ENCODE measurements around the gene CHMP6. TPM values are rescaled to one million over a fixed set of nuclear protein-coding genes. Genes with fewer than 3 reads are reported as not detected.

CHMP6 gene
- total and polyA plus RNA-seq, 9 of the 15 experiments (the other 6 are each of a cell fraction or from before 2014, with no cell fraction given) = 0.25 to 30.4 (median 13.4) TPM

DNA sequence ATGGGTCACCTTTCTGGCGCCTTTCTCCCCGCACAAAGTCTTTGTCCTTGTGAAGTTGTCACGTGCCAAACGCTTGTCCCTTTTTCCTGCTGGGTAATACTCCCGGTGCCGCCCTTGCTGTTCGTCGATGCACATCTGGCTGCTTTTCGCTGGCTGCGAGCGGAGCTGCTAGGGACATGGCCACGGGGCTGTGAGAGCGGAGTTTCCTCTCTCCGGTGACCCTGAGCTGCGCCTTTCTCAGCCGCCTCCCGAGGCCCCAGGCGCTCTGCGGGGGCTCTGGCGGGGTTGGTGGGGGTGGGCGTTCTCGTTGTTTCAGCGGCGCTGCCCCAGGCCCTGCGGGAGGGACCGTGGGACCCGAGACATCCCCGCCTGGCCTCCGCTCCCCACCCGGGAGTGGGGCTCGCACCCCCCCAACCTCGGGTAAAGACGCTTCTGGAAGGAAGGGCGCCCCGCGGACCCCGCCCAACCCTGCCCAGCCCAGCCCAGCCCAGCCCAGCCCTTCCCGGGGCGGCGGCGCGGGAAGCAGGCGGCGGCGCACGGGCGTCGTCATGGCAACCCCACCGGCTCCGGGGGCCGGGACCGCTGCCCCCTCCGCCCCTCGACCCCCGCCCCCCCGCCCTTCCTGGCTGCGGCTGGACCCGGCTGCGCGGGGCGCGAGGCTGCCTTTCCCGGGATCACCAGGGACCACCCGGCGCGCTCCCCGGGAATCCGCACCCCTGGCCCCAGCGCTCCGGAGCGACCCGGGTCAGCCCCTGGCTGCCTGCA is 12.3 kb downstream of the CHMP6 start (continued):
- TF ChIP-seq RNF219 (CRISPR knock-in tag; IDR thresholded peaks at IDR 0.05) (no peak), NR2F6 (CRISPR knock-in tag; IDR thresholded peaks at IDR 0.05) (no peak), SMARCB1 (IDR thresholded peaks at IDR 0.05; ENCODE audit: insufficient read length, low read depth) (no peak), ZNF274 (IDR thresholded peaks at IDR 0.05; ENCODE audit: borderline replicate concordance, low read depth, low read length) (no peak), ZBTB49 (CRISPR knock-in tag; IDR thresholded peaks at IDR 0.05; ENCODE audit: borderline replicate concordance) (no peak), PYGO2 (tag; IDR thresholded peaks at IDR 0.05) (no peak), FIP1L1 (IDR thresholded peaks at IDR 0.05; ENCODE audit: low read depth, low read length, poor library complexity, severe bottlenecking) (peak; percentile 1), CREB3L1 (IDR thresholded peaks at IDR 0.05; ENCODE audit: borderline replicate concordance, low read depth) (no peak), RCOR1 (IDR thresholded peaks at IDR 0.05; ENCODE audit: borderline replicate concordance in 1 of 2, low read depth in 2 of 2, low read length in 2 of 2) (peak in 1 of 2 experiments; percentile 39; a peak in 1 of 4 replicates), ZNF239 (CRISPR knock-in tag; IDR thresholded peaks at IDR 0.05) (no peak), ZNF184 (CRISPR knock-in tag; IDR thresholded peaks at IDR 0.05) (peak; percentile 60), NR2C1 (IDR thresholded peaks at IDR 0.05) (no peak), NR2C1 (tag; IDR thresholded peaks at IDR 0.05) (no peak)
- TF ChIP-seq, protein P1, sequence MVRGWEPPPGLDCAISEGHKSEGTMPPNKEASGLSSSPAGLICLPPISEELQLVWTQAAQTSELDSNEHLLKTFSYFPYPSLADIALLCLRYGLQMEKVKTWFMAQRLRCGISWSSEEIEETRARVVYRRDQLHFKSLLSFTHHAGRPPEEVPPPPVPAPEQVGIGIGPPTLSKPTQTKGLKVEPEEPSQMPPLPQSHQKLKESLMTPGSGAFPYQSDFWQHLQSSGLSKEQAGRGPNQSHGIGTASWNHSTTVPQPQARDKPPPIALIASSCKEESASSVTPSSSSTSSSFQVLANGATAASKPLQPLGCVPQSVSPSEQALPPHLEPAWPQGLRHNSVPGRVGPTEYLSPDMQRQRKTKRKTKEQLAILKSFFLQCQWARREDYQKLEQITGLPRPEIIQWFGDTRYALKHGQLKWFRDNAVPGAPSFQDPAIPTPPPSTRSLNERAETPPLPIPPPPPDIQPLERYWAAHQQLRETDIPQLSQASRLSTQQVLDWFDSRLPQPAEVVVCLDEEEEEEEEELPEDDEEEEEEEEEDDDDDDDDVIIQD (CRISPR knock-in tag; IDR thresholded peaks at IDR 0.05) = no peak
- TF ChIP-seq, protein P2, sequence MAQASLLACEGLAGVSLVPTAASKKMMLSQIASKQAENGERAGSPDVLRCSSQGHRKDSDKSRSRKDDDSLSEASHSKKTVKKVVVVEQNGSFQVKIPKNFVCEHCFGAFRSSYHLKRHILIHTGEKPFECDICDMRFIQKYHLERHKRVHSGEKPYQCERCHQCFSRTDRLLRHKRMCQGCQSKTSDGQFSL (CRISPR knock-in tag; IDR thresholded peaks at IDR 0.05) = peak; percentile 68
- TF ChIP-seq, protein P2 (tag; IDR thresholded peaks at IDR 0.05) = peak in 1 of 2 experiments; percentile 56; a peak in 1 of 4 replicates
- TF ChIP-seq, protein P3, sequence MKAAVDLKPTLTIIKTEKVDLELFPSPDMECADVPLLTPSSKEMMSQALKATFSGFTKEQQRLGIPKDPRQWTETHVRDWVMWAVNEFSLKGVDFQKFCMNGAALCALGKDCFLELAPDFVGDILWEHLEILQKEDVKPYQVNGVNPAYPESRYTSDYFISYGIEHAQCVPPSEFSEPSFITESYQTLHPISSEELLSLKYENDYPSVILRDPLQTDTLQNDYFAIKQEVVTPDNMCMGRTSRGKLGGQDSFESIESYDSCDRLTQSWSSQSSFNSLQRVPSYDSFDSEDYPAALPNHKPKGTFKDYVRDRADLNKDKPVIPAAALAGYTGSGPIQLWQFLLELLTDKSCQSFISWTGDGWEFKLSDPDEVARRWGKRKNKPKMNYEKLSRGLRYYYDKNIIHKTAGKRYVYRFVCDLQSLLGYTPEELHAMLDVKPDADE (conservative IDR thresholded peaks at IDR 0.05; ENCODE audit: control insufficient read depth, low read depth, low read length) = no peak
